ENCODE measurements around the gene IKZF2.

DNA sequence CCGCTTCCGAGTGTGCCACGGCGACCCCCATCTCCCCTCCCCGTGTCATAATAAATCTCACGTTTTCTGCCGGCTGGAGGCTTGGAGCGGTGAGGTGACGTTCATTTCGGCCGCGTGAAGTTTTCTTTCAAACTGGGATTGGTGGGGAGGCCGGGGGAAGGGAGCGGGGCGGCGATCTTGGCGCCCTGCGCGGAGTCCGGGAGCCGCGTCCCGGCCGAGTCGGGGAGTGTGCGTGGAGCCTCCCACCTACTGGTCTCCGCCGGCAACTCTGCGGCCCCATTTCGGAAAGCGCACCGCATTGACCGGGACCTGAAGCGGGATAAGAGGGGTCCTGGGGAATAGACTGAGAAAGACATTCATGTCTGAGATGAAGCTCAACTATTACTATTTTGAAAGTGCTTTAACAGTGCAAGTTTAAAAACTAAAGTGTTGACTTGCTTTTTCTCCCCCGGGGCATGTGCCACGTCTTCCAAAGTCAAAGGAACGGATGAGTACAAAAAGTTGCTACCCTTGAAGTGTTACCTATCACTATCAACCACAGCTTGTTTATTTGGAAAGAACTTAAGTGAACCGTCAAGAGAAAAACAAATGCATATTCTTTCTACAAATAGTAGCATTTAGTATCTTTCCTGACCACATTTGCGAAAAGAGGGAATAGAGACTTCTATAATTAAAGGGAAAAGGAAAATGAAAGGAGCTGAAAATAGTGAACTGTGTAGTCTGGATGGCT, 818 bp upstream of the IKZF2 start:
- TF ChIP-seq POLR2AphosphoS5 (IDR thresholded peaks at IDR 0.05; ENCODE audit: insufficient read depth in 1 of 2, low read depth in 1 of 2) (peak in 1 of 2 donors; percentile 39), POLR2A (IDR thresholded peaks at IDR 0.05) (no peak)
- TF ChIP-seq, protein P1, sequence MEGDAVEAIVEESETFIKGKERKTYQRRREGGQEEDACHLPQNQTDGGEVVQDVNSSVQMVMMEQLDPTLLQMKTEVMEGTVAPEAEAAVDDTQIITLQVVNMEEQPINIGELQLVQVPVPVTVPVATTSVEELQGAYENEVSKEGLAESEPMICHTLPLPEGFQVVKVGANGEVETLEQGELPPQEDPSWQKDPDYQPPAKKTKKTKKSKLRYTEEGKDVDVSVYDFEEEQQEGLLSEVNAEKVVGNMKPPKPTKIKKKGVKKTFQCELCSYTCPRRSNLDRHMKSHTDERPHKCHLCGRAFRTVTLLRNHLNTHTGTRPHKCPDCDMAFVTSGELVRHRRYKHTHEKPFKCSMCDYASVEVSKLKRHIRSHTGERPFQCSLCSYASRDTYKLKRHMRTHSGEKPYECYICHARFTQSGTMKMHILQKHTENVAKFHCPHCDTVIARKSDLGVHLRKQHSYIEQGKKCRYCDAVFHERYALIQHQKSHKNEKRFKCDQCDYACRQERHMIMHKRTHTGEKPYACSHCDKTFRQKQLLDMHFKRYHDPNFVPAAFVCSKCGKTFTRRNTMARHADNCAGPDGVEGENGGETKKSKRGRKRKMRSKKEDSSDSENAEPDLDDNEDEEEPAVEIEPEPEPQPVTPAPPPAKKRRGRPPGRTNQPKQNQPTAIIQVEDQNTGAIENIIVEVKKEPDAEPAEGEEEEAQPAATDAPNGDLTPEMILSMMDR (IDR thresholded peaks at IDR 0.05), result no peak
